NCI-H2029 (cell line): ENCODE measurements around the gene ZBTB5.
A peak's percentile ranks its signal among the peaks of the same experiment; 100 is the strongest.
"Not testable (repeated sequence)": the region's sequence is repeated elsewhere in the genome, so short reads cannot be mapped to it uniquely, and the experiment has no call there.

Source experiments
- DNase-seq: peaks from one replicate; lab custom pipeline; 2025; lab: John Stamatoyannopoulos, UW

ZBTB5 gene, protein sequence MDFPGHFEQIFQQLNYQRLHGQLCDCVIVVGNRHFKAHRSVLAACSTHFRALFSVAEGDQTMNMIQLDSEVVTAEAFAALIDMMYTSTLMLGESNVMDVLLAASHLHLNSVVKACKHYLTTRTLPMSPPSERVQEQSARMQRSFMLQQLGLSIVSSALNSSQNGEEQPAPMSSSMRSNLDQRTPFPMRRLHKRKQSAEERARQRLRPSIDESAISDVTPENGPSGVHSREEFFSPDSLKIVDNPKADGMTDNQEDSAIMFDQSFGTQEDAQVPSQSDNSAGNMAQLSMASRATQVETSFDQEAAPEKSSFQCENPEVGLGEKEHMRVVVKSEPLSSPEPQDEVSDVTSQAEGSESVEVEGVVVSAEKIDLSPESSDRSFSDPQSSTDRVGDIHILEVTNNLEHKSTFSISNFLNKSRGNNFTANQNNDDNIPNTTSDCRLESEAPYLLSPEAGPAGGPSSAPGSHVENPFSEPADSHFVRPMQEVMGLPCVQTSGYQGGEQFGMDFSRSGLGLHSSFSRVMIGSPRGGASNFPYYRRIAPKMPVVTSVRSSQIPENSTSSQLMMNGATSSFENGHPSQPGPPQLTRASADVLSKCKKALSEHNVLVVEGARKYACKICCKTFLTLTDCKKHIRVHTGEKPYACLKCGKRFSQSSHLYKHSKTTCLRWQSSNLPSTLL

DNA sequence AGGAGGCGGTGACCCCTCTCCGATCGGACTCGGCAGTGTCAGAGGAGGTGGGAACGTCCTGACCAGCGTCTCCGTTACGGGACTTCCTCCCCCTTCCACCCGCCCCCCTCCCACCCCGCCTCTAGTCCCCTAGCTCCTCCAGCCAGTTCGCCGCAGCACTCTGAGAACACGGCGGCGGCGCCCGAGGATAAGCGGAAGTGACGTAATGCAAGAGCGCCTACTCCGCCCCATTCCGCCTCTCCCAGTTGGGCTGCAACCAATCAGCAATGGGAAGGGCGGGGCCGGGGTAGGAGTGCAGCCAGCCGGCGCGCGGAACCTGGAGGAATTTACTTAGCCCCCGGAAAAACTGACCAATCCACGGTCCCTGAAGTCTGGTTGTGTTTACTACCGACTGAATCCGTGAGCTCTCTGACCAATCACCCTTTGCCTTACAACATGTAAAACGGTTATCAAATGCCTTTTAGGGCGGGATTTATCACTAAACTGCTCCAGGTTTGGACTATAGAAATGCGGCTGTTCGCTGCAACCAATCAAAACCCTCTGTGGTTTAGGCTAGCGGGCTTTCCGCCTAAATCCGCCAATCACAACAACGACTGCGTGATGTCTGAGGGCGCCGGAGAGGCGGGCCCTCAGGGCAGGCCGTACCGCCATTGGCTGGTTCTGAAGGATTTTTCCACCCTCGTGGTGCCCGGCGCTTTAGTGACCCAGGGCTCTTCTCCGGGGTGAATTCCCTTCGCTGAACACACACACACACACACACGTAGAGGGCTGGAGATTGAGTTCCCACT, at the start of gene ZBTB5:
ZBTB5 (minus strand) TSS at position 202 of the 788 bp plus-strand sequence. CDS start 22,899 bp downstream, outside the sequence.
- DNase-seq: peak; percentile 100

DNA sequence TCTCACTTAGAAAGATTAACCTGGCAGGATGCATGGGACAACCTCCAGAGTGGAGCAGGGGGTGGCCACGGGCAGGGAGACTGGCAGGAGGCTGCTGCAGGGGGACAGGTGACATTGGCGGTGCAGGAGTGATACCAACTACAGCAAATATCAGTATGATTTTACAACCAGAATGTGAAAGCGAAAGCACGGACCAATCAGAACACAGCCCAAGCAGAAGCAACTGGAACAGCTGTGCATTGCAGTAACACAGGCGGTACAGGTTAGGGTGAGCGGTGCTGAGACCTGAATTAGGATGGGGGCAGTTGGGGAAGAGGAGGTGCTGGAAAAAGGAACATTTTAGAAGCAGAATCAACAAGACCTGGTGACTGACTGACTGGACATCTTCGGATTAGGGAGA, 49.7 kb upstream of the ZBTB5 start:
- no peak for DNase-seq

DNA sequence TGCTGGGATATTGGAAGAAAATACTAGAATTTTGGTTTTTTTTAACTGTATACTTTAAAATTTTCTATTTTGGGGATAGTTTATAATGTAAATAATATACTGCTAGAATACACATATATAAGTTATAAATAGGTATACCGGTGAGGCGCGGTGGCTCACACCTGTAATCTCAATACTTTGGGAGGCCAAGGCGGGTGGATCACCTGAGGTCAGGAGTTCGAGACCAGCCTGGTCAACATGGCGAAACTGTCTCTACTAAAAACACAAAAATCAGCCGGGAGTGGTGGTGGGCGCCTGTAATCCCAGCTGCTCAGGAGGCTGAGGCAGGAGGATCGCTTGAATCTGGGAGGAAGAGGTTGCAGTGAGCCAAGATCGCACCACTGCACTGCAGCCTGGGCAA, 49.2 kb upstream of the ZBTB5 start:
- DNase-seq: not testable (repeated sequence)

DNA sequence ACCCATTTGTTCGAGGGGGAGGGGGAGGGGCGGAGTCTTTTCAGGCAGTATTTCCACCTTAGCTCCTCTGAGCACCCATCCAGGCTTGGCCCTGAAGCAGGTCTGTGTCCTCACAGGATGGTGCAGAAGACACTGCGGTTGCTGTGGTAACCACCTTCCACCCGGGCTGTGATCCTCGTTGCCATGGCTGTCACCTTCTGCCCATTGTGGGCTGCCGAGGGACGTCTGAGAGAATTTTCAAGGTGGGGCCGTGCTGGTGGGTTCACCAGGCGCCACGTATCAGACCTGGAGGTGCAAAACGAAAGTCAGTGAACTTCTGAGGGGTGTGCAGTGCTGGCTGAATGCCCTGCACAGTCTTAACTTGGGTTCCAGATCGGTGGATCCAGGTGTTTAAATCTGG, 47.2 kb upstream of the ZBTB5 start:
- no peak for DNase-seq

DNA sequence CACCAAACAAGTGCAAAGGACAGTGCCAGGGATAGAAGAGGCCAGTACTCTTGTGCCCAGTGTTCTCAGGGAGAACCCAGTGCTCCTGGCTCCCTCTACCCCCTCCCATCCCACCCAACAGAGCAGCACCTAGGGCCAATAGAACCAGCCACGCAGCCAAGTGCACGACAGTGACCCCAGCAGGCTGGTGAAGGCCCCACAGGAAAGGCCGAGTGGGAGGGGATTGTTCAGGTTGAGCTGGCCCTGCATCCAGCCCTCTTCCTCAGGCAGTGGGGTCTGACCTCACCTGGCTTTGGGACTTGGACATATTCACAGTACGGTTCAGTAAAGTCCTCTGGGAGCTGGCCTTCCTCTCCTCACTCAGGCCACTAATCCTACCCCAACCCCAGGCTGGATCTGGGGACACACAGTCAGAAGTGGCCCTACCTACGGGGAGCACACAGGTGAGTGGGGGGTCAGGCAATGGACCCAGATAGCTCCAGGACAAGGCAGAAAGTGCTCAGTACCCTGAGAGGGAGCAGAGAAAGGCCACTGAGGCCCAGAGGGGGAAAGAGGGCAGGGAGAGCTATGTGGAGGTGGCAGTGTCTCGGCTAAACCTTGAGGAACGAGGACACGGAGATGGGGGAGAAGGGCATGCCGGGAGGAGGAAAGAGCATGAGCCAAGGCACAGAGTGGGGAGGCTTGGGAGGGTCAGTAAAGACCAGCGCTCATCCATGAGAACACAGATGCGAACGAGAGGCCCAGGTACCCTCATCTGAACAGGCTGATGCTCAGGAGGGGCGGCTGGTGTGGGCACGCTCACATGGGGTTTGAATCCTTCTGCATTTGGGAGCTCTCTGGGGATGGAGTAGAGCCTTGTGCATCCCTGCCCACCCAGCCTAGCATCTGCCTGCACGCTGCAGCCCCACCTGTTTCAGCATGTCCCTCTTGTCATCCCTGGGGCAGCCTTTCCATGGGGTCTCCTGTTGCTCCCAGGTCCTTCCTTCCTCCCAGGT, 46.1 kb upstream of the ZBTB5 start:
- no peak for DNase-seq

DNA sequence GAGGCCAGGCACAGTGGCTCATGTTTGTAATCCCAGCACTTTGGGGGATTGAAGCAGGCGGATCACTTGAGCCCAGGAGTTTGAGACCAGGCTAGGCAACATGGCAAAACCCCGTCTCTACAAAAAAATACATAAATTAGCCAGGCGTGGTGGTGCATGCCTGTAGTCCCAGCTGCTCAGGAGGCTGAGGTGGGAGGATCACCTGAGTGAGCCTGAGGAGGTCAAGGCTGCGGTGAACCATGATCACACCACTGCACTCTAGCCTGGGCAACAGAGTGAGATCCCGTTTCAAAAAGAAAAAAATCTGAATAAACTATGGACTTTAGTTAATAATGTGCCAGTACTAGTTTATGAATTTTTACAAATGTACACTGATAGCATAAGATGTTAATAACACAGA, 44.8 kb upstream of the ZBTB5 start:
- not testable (repeated sequence) for DNase-seq

DNA sequence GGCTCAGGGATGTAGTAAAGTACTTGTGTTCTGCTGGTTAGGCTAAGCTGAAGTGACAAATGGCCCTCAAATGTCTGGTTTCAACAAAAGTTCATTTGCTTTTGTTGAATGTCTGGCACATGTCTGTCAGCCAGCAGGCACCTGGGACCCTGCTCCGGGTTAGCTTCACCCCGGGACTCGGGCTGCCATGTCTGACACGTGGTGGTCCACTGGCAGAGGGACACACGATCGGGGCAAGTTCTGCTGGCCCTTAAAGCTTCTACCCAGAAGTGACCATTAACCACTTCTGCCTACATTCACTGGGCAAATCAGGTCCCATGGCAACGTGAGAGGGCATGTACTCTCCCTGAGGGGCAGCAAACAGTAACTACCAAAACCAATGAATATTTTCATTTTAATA, 44.3 kb upstream of the ZBTB5 start:
- no peak for DNase-seq

DNA sequence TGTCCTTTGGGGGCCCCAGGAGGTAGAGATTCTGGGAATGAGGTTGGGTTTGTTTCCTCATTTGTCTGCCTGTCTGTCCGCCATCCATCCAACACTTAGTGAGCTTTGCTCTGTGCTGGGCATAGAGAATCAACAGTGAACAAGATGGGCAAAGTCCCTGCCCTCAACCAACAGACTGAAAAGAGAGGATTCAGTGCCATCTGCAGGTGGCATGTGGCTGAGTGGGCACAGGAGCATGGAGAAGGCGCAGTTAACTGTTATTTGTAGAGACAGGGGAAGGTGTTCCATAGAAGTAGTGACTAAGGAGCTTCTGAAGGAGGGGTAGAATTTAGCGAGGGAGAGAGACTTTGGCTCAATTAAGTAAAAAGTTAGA, 43.6 kb upstream of the ZBTB5 start:
- no peak for DNase-seq

DNA sequence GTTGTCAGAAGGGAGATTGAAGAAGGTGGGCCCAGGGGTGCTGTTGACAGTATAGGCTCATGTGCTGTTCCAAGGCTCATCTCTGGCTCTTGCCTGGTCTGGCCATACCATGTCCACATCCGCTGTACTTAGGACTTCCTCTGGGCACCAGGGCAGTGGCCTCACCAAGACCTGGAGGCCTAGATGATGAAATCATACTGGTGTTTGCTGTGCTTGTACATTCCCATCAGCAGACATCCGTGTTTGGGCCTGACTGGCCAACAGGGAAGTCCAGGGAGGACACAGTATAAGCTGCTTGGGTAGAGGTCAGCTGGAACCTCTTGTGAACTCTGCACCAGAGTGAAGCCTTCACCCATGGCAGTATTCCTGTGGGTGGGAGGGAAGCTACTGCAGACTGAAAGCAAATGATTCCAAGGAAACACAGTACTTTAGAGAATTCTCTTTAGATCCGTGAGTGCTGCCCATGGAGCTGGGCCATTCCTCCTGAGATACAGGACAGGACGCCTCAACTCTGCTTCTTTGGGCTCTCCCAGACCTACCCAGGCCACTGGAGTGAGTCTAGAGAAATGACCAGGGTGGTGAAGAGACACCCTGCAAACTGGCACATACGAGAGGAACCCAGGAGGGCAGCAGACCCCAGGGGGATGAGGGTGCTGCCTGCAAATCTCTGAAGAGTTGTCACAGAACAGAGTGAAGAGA, 43.0 kb upstream of the ZBTB5 start:
- no peak for DNase-seq

DNA sequence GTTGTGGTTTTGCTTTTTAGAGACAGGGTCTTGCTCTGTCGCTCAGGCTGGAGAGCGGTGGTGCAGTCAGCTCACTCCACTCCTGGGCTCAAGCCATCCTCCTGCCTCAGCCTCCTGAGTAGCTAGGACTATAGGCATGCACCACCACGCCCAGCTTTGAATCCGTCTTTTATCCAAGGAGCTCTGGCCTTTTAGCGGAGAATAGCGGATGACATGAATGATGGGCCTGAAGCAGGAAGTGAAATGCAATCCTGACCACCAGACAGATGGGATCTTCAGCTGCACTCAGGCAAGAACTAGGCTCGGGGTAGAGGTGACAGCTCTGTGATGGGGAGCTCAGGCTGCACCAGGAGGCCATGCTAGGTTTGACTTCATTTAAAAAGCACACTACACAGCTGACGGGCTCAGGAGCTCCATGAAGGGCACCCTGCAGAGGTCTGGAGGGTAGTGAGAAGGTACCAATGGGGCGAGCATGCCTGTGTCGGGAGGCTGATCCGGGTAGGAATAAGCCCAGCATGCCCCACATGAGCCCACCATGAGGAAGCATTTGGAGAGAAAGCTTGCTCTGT, 42.4 kb upstream of the ZBTB5 start:
- DNase-seq: no peak

DNA sequence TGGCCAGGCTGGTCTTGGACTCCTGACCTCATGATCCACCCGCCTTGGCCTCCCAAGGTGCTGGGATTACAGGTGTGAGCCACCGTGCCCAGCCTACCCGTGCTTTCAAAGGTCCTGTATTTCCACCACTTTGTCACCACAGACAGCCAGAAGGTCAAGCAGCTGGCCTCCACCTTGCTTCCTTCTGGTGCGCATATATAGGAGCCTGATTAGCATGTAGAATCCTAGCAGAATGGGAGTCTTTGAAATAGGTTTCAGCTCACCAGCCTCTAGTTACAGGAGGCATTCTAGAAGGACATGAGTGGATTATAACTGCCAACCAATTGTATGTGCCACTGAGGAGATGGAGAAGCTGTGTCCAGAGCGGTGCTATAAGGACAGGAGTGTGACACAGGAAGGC, 39.4 kb upstream of the ZBTB5 start:
- no peak for DNase-seq

DNA sequence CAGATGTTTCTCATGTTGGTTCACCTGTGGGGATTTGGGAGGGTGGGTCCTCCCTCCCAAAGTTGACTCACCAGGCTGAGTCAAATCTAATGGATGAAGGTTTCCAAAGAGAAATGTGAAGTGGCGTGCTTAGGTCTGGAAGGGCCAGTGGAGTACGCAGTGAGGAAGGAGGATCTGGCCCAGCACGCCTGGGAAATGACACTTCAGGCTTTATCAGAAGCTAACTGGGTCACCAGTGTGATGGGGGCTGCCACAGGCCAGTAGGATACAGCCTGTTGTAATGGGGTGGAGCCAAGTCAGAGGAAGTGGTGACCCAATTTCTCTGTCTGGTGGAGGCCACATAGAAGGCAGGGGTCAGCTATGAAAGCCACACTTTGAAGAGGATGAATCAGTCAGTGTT, 38.5 kb upstream of the ZBTB5 start:
- DNase-seq: no peak

DNA sequence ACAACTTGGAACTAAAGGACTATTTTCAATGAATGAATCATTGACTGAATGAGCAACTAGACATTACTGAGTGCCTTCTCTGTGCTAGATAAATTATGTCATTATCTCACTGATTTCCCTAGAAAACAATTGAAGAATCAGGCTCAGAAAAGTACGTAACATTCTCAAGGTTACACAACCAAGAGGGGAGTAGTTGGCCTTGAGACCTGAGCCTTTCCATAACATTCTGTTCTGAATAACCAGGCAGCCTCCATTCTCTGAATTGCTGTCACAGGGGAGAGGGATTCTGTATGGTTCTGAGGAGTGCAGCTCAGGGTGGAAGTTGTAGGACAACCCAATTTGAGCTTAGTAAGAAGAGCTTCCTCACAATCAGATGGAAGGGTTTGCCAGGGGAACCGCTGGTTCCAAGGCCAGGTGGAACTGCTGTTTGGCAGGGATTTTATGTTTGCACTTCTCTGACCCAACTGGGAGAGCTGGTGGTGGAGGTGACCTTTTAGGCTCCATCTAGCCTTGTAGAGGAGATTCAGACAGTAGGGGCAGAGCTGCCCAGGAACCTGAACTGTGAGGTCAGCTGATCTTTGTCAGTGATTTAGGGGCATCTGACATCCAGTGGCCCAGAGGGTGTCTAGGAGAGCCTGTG, 36.8 kb upstream of the ZBTB5 start:
- DNase-seq: no peak

DNA sequence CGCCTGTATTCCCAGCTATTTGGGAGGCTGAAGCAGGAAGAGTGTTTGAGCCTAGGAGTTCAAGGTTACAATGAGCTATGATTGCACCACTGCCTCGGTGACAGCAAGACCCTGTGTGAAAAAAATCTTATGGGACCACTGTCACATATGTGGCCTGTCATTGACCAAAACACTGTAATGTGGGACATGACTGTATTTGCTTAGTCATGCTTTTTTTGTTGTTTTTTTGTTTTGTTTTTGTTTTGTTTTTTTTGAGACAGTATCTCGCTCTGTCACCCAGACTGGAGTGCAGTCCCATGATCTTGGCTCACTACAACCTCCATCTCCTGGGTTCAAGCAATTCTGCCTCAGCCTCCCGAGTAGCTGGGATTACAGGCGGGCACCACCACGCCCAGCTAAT, 34.0 kb upstream of the ZBTB5 start:
- no peak for DNase-seq

DNA sequence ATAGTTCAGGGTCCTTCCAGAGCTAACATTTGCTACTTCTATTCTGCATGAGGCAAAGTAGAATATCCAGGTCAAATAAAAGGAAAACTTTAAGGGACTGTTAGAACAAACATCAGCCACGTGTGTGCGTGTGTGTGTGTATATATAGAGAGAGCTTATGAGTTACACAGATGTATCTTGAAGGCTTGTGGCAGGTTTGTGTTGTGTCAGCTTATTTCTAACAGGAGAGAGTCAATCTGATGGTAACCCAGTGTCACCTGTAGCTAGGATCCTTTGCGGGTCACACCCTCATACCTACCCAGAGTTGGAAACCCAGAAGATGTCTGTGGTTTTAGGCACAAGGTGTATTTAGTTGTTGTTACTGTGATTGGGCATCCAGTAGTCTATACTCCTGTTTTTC, 33.2 kb upstream of the ZBTB5 start:
- no peak for DNase-seq

DNA sequence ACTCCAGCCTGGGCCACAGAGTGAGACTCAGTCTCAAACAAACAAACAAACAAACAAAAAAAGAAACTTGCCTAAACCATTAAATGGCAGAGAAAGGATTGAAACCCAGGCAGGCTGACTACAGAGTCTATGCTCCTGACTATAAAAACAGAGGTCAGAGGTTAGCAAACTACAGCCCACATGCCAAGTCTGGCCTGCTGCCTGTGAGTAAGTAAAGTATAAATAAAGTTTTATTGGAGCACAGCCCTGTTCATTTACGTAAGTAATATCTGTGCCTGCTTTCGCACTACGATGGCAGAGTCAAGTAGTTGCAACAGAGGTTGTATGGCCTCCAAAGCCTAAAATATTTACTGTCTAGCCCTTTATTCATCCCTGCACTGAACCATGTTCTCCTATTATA, 32.1 kb upstream of the ZBTB5 start:
- no peak for DNase-seq

DNA sequence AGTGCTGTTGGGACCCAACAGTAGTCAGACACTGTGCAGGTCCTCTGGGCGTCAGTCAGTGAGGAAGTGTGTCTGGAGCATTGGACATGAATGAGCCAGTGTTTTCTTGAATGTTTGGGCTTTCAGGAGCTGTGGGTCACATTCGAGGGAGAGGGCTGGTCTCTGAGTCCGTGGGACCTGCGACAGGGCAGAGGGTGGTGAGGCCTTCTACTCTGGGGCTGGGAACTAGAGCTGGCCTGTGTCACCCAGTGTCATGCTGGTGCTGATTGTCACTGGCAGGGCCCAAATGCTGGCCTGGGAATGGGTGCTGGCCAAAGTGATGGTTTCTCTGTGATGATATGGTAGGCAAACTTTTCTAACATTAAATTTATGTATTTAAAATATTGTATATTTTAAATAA, 30.8 kb upstream of the ZBTB5 start:
- no peak for DNase-seq

DNA sequence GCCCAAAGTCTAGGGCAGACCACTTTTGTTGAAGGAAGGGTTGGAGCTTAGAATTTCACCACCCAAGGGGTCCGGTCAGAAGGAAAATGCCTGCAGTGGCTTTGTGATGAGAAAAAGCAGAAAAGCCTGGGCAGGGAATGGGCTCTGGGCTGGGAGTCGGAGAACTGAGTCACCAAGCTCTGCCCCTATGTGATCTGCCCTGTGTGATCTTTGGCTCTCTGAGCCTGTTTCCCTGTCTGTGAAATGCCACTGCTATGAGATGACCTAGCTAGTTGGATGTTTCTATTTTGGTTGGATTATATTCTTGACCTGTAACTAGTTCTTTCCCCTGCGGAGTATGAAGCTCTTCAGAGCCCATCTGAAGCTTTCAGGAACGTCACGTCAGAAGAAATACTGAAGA, 30.3 kb upstream of the ZBTB5 start:
- DNase-seq: no peak

DNA sequence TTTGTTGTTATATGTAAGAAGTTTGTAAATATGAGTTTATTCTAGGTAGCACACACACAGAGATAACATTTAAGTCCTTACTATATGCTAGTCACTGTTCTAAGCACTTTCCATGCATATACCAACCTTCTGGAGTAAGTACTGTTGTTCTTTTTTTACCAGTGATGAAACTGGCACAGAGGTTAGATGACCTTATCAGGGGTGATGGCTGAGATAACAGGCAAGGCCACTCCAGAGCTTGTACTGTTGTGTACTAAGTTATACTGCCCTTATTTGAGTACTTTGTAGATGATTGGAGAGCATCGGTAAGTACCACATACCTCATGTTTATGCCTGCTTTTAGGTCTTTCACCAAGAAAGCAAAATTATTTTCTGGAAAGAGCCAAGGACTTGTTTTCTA, 26.7 kb upstream of the ZBTB5 start:
- DNase-seq: no peak
